HUDEP-2 (cell line): ENCODE data around the gene HSPB6.
A peak's percentile ranks its signal among the peaks of the same experiment; 100 is the strongest.

Source experiments
- DNase-seq, 76 experiments: peaks; one replicate each; lab custom pipeline; 2025; ENCODE audit not compliant: unreplicated experiment in 76 of 76; lab: John Stamatoyannopoulos, UW

The HSPB6 gene

GRCh38 chr19:35748106-35749020 is 8.5 kb downstream of the HSPB6 start, which contains the start of gene LIN37:
Gene LIN37 (plus strand): TSS chr19:35748576. CDS start chr19:35748725, 149 bp downstream.
- DNase-seq: peak; percentile 89 to 100 (median 99)

- no peak for DNase-seq
Measured at GRCh38 chr19:35746531-35746930, 10.3 kb downstream of the HSPB6 start.

- DNase-seq: no peak
Measured at GRCh38 chr19:35746087-35746462, 10.8 kb downstream of the HSPB6 start.

GRCh38 chr19:35745328-35746086 is 11.3 kb downstream of the HSPB6 start, which contains the start of the genes PSENEN and U2AF1L4:
Gene PSENEN (plus strand): TSS chr19:35745651. CDS start chr19:35745931, 280 bp downstream.
Gene U2AF1L4 (minus strand): TSS chr19:35745418. CDS start chr19:35745391, 27 bp downstream.
- DNase-seq: peak in 75 of 76 experiments; percentile 85 to 100 (median 98)

- peak; percentile 32 to 99 (median 96) for DNase-seq
Measured at GRCh38 chr19:35744430-35745327, 12.2 kb downstream of the HSPB6 start.

GRCh38 chr19:35743640-35744429 is 13.0 kb downstream of the HSPB6 start:
- no peak for DNase-seq

GRCh38 chr19:35742121-35742724 is 14.6 kb downstream of the HSPB6 start, which contains the start of gene IGFLR1:
Gene IGFLR1 (minus strand): TSS chr19:35742452. CDS start chr19:35741180, 1,272 bp downstream.
- DNase-seq: peak in 4 of 76 experiments; percentile 7 to 19 (median 14)

- DNase-seq: peak in 8 of 76 experiments; percentile 48 to 78 (median 68)
Measured at GRCh38 chr19:35741203-35741515, 15.7 kb downstream of the HSPB6 start.

- DNase-seq: peak; percentile 83 to 100 (median 98)
Measured at GRCh38 chr19:35740423-35741202, 16.2 kb downstream of the HSPB6 start.

GRCh38 chr19:35740108-35740422 is 16.8 kb downstream of the HSPB6 start:
- DNase-seq: peak in 10 of 76 experiments; percentile 41 to 81 (median 60)

GRCh38 chr19:35739275-35740107 is 17.3 kb downstream of the HSPB6 start:
- peak in 1 of 76 experiments; percentile 14 for DNase-seq

GRCh38 chr19:35738887-35739229 is 18.0 kb downstream of the HSPB6 start:
- DNase-seq: no peak

DNA sequence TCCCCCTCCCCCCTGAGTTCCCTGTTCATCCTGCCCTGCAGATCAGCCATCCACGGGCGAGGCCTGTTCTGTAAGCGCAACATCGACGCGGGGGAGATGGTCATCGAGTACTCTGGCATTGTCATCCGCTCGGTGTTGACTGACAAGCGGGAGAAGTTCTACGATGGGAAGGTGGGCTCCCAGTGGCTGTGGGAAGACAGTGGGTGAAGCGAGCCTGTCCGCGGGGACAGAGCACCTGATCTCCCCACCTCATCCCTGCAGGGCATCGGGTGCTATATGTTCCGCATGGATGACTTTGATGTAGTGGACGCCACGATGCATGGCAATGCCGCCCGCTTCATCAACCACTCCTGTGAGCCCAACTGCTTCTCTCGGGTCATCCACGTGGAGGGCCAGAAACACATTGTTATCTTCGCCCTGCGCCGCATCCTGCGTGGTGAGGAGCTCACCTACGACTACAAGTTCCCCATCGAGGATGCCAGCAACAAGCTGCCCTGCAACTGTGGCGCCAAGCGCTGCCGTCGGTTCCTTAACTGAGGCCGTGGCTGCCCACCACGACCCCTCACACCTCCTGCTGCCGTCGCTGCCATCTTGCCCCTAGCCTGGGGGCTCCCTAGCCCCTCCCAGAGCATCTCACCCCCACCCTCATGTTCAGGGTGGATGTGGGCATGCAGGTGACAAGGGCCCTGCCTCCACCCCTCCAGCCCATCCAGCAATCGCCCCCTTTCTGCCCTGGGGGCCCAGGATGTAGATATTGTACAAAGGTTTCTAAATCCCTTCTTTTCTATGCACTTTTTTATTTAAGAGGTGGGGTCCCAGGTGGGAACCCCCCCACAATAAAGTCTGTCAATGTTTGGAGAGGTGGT is 18.6 kb downstream of the HSPB6 start:
- no peak for DNase-seq

DNA sequence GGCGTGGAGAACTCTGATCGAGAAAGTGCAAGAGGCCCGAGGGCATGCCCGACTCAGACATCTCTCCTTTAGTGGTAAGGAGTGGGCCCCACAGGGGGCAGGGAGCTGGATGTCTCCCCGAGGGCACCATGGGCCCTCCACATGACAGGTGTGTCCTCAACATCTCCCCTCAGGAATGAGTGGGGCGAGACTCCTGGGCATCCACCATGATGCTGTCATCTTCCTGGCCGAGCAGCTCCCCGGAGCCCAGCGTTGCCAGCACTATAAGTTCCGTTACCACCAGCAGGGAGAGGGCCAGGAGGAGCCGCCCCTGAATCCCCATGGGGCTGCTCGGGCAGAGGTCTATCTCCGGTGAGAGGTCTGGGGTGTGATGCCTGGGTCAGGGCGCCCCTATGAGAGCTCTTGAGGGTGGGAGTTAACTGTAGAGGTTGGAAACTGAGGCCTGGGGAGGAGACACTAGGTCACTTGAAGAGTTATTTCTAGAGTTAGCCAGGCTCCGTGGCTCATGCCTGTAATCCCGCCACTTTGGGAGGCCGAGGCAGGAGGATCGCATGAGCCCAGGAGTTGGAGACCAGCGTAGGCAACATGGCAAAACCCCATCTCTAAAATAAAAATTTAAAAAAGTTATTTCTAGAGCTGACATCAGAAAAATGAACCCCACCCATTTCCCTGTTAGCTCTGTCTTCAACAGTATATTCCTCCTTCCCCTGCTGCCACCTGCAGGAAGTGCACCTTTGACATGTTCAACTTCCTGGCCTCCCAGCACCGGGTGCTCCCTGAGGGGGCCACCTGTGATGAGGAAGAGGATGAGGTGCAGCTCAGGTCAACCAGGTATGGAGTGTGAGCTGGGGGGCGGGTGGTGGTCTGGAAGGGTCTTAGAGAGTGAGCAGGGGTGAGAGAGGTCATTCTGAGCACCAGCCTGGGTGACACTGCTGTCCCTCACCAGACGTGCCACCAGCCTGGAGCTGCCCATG is 19.6 kb downstream of the HSPB6 start:
- DNase-seq: peak in 4 of 76 experiments; percentile 9 to 27 (median 15)

GRCh38 chr19:35734889-35735288 is 21.9 kb downstream of the HSPB6 start:
- DNase-seq: no peak
